ENCODE measurements around the gene ANGPTL4.
"Not testable (repeated sequence)": the region's sequence is repeated elsewhere in the genome, so short reads cannot be mapped to it uniquely, and the experiment has no call there.

Gene ANGPTL4

DNA sequence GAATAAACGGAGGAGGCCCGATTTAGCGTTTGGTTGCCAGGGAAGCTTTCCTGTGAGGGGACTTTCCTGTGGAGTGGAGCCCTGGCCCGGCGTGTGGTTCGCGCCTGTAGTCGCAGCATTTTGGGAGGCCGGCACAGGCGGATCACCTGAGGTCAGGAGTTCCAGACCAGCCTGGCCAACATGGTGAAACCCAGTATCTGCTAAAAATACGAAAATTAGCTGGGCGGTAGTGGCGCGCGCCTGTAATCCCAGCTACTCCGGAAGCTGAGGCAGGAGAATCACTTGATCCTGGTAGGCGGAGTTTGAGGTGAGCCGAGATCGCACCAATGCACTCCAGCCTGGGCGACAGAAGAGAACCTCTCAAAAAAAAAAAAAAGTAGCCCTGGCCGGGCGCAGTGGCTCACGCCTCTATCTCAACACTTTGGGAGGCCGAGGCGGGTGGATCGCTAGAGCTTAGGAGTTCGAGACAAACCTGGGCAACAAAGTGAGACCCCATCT, 27.8 kb upstream of the ANGPTL4 start:
- no peak for DNase-seq (ENCODE audit: low read depth)
- no peak overlapping the region for H3K4me3 ChIP-seq (ENCODE audit: low read depth, low read length)
- TF ChIP-seq, protein P1, sequence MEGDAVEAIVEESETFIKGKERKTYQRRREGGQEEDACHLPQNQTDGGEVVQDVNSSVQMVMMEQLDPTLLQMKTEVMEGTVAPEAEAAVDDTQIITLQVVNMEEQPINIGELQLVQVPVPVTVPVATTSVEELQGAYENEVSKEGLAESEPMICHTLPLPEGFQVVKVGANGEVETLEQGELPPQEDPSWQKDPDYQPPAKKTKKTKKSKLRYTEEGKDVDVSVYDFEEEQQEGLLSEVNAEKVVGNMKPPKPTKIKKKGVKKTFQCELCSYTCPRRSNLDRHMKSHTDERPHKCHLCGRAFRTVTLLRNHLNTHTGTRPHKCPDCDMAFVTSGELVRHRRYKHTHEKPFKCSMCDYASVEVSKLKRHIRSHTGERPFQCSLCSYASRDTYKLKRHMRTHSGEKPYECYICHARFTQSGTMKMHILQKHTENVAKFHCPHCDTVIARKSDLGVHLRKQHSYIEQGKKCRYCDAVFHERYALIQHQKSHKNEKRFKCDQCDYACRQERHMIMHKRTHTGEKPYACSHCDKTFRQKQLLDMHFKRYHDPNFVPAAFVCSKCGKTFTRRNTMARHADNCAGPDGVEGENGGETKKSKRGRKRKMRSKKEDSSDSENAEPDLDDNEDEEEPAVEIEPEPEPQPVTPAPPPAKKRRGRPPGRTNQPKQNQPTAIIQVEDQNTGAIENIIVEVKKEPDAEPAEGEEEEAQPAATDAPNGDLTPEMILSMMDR (IDR thresholded peaks at IDR 0.05; ENCODE audit: low read depth, low read length, missing control alignments): no peak

DNA sequence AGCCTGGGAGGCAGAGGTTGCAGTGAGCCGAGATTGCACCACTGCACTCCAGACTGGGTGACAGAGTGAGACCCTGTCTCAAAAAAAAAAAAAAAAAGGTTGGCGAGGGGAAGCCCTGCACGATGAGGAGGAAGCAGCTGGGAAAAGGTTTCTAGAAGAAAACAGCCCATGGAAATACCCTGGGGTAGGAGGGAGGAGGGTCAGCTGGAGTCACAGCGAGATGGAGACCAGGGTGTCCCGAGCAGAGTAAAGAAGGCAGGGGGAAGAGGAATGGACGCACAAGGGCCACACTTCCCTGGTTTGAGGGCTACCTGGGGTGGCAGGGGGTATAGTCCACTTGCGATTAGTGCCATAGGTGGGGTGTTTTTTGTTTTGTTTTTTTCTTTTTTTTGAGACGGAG, 27.3 kb upstream of the ANGPTL4 start:
- no peak for DNase-seq (ENCODE audit: low read depth)
- TF ChIP-seq, protein P1 (IDR thresholded peaks at IDR 0.05; ENCODE audit: low read depth, low read length, missing control alignments): no peak
- H3K4me3 ChIP-seq (ENCODE audit: low read depth, low read length): no peak overlapping the region

DNA sequence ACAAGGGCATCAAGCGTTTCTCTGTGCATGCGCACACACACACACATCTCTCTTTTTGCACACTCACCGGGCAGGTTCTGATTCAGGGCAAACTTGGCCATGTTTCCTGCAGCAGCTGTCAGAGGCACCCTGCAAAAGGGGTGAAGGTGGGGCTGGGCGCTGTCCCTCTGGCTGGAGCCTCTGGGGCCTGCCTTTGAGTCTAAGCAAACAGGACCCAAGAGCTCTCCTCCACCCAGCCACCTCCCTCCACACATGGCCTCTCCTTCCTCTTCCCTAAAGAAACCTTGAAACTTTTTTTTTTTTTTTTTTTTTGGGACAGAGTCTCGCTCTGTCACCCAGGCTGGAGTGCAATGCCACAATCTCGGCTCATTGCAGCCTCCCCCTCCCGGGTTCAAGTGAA, 26.2 kb upstream of the ANGPTL4 start:
- no peak for DNase-seq (ENCODE audit: low read depth)
- TF ChIP-seq, protein P1 (IDR thresholded peaks at IDR 0.05; ENCODE audit: low read depth, low read length, missing control alignments): no peak
- no peak overlapping the region for H3K4me3 ChIP-seq (ENCODE audit: low read depth, low read length)

DNA sequence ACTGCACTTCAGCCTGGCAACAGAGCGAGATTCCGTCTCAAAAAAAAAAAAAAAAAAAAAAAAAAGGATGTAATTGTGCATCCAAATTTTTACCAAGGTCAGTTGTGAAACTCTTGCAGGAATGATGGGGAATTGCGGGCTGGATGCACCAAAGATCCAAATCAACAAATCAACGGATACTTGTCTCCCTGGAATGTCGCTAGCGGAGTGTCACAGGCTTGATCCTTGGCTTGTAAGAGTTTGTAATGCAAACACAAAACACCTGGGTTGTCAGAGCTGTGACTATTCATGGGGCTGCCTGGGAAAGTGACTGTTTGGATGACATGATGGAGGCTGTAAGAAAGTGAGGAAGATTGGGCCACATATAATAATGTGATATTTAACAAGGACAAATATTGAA, 25.1 kb upstream of the ANGPTL4 start:
- H3K4me3 ChIP-seq (ENCODE audit: low read depth, low read length): no peak overlapping the region
- TF ChIP-seq, protein P1 (IDR thresholded peaks at IDR 0.05; ENCODE audit: low read depth, low read length, missing control alignments): no peak
- no peak for DNase-seq (ENCODE audit: low read depth)

DNA sequence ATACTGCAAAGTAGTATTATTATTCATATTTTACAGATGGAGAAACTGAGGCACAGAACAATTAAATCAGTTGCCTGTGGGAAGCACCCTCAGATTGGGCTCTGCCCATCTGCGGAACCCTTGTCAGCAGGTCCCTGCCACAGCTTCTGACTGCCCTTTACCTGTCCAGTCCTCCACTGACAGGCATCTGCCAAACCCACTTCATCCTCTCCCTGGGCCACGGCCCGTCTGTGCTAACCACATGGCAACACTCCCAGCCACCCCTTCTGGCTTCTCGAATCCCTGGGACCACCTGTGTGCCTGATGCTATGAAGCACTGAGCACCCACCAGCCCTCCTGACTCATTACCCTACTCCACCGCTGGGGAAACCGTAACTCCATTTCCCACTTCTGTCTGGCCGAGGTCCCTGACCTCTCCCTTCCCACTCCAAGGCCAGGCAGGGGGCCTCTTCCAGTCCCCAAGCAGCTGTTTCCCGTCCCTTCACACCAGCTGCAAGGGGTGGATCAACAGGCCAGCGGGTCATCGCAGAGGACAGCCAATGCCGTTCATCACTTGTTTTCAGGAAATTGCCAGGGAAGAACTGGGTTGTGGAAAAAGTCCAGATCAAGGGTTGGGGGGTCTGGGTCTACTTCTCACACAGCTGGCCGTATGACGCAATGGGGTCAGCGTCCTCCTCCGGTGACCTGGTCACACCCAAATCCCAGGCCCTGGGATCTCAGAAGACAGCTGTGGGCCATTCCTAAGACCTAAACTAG, 23.4 kb upstream of the ANGPTL4 start:
- no peak for DNase-seq (ENCODE audit: low read depth)
- TF ChIP-seq, protein P1 (IDR thresholded peaks at IDR 0.05; ENCODE audit: low read depth, low read length, missing control alignments): peak; percentile 29
- H3K4me3 ChIP-seq (ENCODE audit: low read depth, low read length): no peak overlapping the region

DNA sequence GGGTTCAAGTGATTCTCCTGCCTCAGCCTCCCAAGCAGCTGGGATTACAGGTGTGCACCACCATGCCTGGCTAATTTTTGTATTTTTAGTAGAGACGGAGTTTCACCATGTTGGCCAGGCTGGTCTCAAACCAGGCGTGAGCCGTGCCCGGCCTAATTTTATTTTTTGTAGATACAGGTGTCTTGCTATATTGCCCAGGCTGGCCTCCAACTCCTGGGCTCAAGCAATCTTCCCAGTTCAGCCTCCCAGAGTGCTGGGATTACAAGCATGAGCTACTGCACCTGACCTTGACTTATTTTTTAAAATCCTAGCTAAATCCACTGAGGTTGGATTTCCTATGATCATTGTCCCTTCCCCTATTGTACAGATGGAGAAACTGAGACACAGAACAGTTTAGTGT, 22.5 kb upstream of the ANGPTL4 start:
- not testable (repeated sequence) for DNase-seq (ENCODE audit: low read depth); H3K4me3 ChIP-seq (ENCODE audit: low read depth, low read length)

DNA sequence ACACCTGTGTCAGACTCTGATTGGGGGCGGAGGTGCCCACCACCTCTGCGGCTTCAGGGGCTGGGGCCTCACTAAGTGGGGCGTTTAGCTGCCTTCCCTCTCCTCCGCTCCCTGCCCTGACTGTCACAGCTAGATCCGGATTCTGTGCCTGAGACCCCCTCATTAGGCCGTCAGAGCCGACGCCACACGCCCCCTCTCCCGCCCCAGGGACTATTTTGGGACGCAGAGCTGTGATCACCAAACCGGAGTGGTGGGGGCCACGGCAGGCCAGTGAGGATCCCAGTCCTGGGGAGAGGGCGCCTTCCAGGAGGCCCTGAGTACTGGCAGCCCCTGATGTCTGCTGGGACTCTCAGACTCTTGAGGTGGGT, 21.7 kb upstream of the ANGPTL4 start:
- no peak overlapping the region for H3K4me3 ChIP-seq (ENCODE audit: low read depth, low read length)
- TF ChIP-seq, protein P1 (IDR thresholded peaks at IDR 0.05; ENCODE audit: low read depth, low read length, missing control alignments): no peak
- DNase-seq (ENCODE audit: low read depth): no peak
